Glutamatergic neuron (in vitro differentiated cells): ENCODE measurements around the gene SORBS2. TPM values are rescaled to one million over a fixed set of nuclear protein-coding genes. Genes with fewer than 3 reads are reported as not detected.

ENCODE experiments used
- DNase-seq: peaks from one replicate; pipeline ENCODE4 v3.0.0; 2022
- H3K27ac Mint-ChIP-seq: one replicate; pipeline ENCODE4 v1.8.0; 2020; ENCODE audit warnings: mild to moderate bottlenecking, mixed read lengths, inconsistent platforms; ENCODE audit not compliant: unreplicated experiment
- H3K27me3 Mint-ChIP-seq: one replicate; pipeline ENCODE4 v1.8.0; 2020; ENCODE audit warnings: mild to moderate bottlenecking, moderate library complexity, mixed read lengths, inconsistent platforms; ENCODE audit not compliant: unreplicated experiment
- H3K36me3 Mint-ChIP-seq: one replicate; pipeline ENCODE4 v1.8.0; 2020; ENCODE audit warnings: mild to moderate bottlenecking, mixed read lengths, inconsistent platforms; ENCODE audit not compliant: unreplicated experiment
- H3K4me1 Mint-ChIP-seq: one replicate; pipeline ENCODE4 v1.8.0; 2020; ENCODE audit warnings: mild to moderate bottlenecking, low read depth, mixed read lengths, inconsistent platforms; ENCODE audit not compliant: unreplicated experiment
- H3K4me3 Mint-ChIP-seq: one replicate; pipeline ENCODE4 v1.8.0; 2020; ENCODE audit warnings: mild to moderate bottlenecking, mixed read lengths, inconsistent platforms; ENCODE audit not compliant: unreplicated experiment
- H3K9me3 Mint-ChIP-seq: one replicate; pipeline ENCODE4 v1.8.0; 2020; ENCODE audit warnings: mild to moderate bottlenecking, moderate library complexity, mixed read lengths, inconsistent platforms; ENCODE audit not compliant: unreplicated experiment
- CTCF ChIP-seq: fragments of 200-600 bp; sonication (generic); IDR thresholded peaks from one replicate; pipeline ENCODE4 v1.5.0; 2021; ENCODE audit not compliant: partially characterized antibody, unreplicated experiment
- total RNA-seq: library from RNA; stranded (reverse); fragmentation: NEBNext Ultra II Directional; extraction: Animal tissue kit (Norgen Biotek cat#: 25700); gene quantifications from one replicate; pipeline ENCODE4 v1.2.1, GENCODE V29; 2021; ENCODE audit not compliant: unreplicated experiment

SORBS2 gene
- total RNA-seq, 1 donor from 2014 or later, result 95.5 TPM

- H3K27ac Mint-ChIP-seq, result no peak overlapping the region
- no peaks in the 10 kb centered on the region for H3K27me3 Mint-ChIP-seq
- no peak overlapping the region for H3K4me3 Mint-ChIP-seq
- DNase-seq, result no peak
- no peak for TF ChIP-seq CTCF
- H3K36me3 Mint-ChIP-seq, result no peaks in the 10 kb centered on the region
- peaks cover 2% of the 10 kb centered on the region for H3K9me3 Mint-ChIP-seq
- H3K4me1 Mint-ChIP-seq, result peaks cover 10% of the 10 kb centered on the region
These were observed 19.4 kb downstream of the SORBS2 start for GRCh38 chr4:185792384-185793115.

DNA sequence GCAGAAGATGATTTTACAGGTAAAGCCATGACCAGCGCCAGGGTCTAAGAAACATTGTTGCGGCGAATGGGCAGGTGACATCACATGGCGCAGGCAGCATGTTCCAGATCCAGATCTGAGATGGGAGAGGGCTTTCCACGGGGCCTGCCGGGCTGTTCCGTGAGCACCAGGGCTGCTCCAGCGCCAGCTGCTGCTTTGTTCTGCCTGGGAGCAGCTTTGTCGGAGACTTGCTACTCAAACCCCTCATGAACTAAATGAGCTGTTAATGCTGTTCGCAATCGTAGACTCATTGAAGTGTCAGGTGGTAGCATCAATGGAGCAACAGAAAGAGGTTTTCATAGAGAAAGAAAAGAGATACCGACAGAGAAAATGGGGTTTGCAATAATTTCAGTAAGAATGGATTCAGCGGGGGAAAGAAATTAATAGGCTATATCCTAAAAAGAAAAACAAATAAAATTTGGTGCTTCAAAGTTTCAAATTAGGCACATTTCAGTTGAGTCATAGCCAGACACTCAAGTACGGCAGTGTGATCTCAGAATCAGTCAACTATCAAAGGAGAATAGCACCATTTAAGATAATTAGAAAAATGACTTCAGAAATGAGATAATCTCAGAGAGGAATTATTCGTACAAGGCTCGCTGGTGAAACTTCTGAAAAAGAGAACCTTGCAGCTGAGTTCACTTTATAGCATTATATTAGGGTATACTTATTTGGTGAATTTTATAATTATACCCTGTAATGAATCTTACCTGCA is 23.9 kb downstream of the SORBS2 start:
- H3K4me3 Mint-ChIP-seq, result peak overlapping the region; percentile 71
- H3K27me3 Mint-ChIP-seq, result no peaks in the 10 kb centered on the region
- peak; percentile 60 for DNase-seq
- H3K36me3 Mint-ChIP-seq, result no peaks in the 10 kb centered on the region
- peaks cover 14% of the 10 kb centered on the region for H3K4me1 Mint-ChIP-seq
- H3K9me3 Mint-ChIP-seq, result no peaks in the 10 kb centered on the region
- peak overlapping the region; percentile 85 for H3K27ac Mint-ChIP-seq
- no peak for TF ChIP-seq CTCF

DNA sequence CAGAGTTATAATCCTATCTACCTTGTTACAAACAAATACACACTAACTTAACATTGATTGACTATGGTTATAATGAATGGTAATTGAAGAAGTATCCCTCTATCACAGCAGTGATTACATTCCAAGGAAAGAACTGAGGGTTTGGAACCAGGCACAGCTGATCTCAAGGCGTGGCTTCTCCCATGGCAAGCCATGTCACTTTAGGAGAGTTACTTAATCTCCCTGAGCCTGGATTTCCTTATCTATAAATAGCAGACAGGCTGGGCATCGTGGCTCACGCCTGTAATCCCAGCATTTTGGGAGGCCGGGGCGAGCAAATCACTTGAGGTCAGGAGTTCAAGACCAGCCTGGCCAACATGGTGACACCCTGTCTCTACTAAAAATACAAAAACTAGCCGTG is 25.6 kb downstream of the SORBS2 start:
- peaks cover 3% of the 10 kb centered on the region for H3K27me3 Mint-ChIP-seq
- TF ChIP-seq CTCF, result no peak
- DNase-seq, result no peak
- H3K36me3 Mint-ChIP-seq, result peaks cover 5% of the 10 kb centered on the region
- no peak overlapping the region for H3K27ac Mint-ChIP-seq
- H3K4me3 Mint-ChIP-seq, result no peak overlapping the region
- peaks cover 14% of the 10 kb centered on the region for H3K4me1 Mint-ChIP-seq
- peaks cover 1% of the 10 kb centered on the region for H3K9me3 Mint-ChIP-seq

- Mint-ChIP-seq H3K27ac (no peak overlapping the region), H3K36me3 (peaks cover 5% of the 10 kb centered on the region), H3K4me1 (peaks cover 23% of the 10 kb centered on the region), H3K27me3 (peaks cover 3% of the 10 kb centered on the region), H3K9me3 (peaks cover 1% of the 10 kb centered on the region), H3K4me3 (no peak overlapping the region)
- TF ChIP-seq CTCF, result no peak
- DNase-seq, result no peak
These were observed 28.4 kb downstream of the SORBS2 start for GRCh38 chr4:185783574-185783973.

DNA sequence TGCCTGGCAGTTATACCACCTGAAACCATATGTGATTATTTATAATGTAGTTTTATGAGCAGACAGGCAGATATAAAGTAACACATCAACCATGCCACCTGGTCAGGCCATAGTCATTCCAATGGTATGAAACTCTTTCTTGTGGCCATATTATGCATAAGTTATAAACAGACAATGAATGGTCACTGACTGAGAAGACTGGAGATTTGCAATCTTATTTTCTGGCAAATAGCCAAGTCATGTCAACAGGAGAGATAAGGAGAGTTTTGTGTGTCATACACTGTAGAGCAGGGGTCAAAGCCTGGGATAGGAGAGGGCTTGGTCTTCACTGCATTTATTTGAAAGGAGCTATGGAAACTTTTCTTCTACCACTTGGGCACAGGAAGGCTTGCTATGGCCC is 29.5 kb downstream of the SORBS2 start:
- DNase-seq, result no peak
- peaks cover 3% of the 10 kb centered on the region for H3K9me3 Mint-ChIP-seq
- H3K27me3 Mint-ChIP-seq, result peaks cover 3% of the 10 kb centered on the region
- H3K4me3 Mint-ChIP-seq, result no peak overlapping the region
- H3K36me3 Mint-ChIP-seq, result peaks cover 5% of the 10 kb centered on the region
- no peak overlapping the region for H3K27ac Mint-ChIP-seq
- TF ChIP-seq CTCF, result no peak
- peaks cover 21% of the 10 kb centered on the region for H3K4me1 Mint-ChIP-seq
